Activated CD8-positive, alpha-beta T cell treated with anti-CD3 and anti-CD28 coated beads for 36 hours (primary cell): Measurements from ENCODE around the gene DCC. TPM values are rescaled to one million over a fixed set of nuclear protein-coding genes. Genes with fewer than 3 reads are reported as not detected.

Source experiments
- ATAC-seq: fragments of 200-7000 bp; cut with Tn5 transposase; one replicate; pipeline ENCODE4 v1.10.0; 2021; ENCODE audit warnings: mild to moderate bottlenecking, moderate library complexity
- CTCF ChIA-PET: fragments of 350-600 bp; sonication (Branson Sonifier 250); formaldehyde crosslinking; loops from one replicate; lab custom pipeline; 2021; ENCODE audit warnings: antibody characterized with exemption; lab: Charles Lee
- POLR2A ChIA-PET: fragments of 350-600 bp; sonication (Branson Sonifier 250); formaldehyde crosslinking; loops from one replicate; lab custom pipeline; 2021; ENCODE audit warnings: antibody characterized with exemption; lab: Charles Lee
- DNase-seq: peaks from one replicate; pipeline ENCODE4 v3.0.0-alpha.2; 2020
- H3K27ac Mint-ChIP-seq: one replicate; pipeline ENCODE4 v1.8.0; 2021; ENCODE audit warnings: mild to moderate bottlenecking, mixed read lengths
- H3K27me3 Mint-ChIP-seq: one replicate; pipeline ENCODE4 v1.8.0; 2021; ENCODE audit warnings: mixed read lengths
- H3K36me3 Mint-ChIP-seq: one replicate; pipeline ENCODE4 v1.8.0; 2021; ENCODE audit warnings: low read depth, mixed read lengths
- H3K4me1 Mint-ChIP-seq: one replicate; pipeline ENCODE4 v1.8.0; 2021; ENCODE audit warnings: low read depth, mixed read lengths
- H3K4me3 Mint-ChIP-seq: one replicate; pipeline ENCODE4 v1.8.0; 2021; ENCODE audit warnings: mild to moderate bottlenecking, moderate library complexity, mixed read lengths
- H3K9me3 Mint-ChIP-seq: one replicate; pipeline ENCODE4 v1.8.0; 2021; ENCODE audit warnings: mixed read lengths
- intact Hi-C: fragments of 100-400 bp; cut with micrococcal nuclease; formaldehyde crosslinking; loops from one replicate; pipeline ENCODE4 v1.10.0; 2022
- total RNA-seq, 2 experiments: library from RNA; stranded (reverse); gene quantifications; one replicate each; pipeline ENCODE4 v1.2.3, GENCODE V29; 2021
- TF ChIP-seq, protein P1 (sequence below): fragments of 200-600 bp; IDR thresholded peaks from one replicate; pipeline ENCODE4 v1.8.0; 2022; ENCODE audit warnings: antibody characterized with exemption, mild to moderate bottlenecking

The DCC gene
- total RNA-seq, 2 experiments from 2014 or later = not detected

DNA sequence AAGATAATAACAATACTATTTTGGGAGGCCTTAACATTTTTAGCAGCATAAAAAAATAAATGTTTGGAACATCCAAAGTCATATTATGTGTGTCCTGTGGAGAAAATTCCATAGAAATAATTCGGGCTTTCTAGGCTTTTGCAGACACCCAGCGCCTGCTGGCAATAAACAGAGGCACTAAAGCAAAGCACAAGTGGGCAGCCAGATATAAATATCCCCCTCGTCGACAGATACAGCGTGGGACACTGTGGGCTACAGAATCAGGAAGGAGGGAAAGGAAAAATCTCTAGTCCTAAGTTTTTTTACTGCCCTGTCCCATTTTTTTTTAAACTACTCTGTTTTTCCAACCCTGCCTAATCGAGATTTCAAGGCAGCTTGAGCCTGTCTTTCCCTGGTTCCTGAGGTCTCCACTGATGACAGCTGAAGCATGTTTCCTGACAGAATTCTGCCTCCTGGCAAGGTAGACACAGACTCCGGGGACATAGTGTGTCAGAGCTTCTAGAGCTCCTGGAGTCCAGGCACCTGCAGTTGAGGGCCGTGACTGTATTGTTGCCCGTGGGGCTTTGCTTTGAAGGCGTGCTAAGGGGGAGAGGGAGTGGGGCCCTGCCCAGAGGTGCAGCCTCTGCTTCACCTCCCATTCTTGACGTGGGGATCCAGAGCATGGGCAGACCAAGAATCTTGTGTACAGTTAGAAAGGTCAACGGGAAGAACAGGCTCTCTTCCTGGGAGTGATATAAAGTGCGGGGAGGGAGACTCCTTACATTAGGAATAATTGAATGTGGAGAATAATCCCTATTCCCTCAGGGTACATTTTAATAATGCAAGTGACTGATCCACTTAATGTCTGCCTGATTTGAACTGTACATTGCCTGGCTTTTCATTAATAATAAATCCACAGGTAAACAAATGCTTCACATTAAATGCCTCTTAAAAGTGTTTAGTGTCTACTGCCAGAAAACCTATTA lies 232.3 kb downstream of the DCC start:
- ChIA-PET CTCF (no interaction called here), POLR2A (no interaction called here)
- no peak overlapping the region for H3K4me3 Mint-ChIP-seq
- H3K27ac Mint-ChIP-seq = no peak overlapping the region
- no peaks in the 10 kb centered on the region for H3K9me3 Mint-ChIP-seq
- no peaks in the 10 kb centered on the region for H3K4me1 Mint-ChIP-seq
- H3K27me3 Mint-ChIP-seq = no peaks in the 10 kb centered on the region
- no peaks in the 10 kb centered on the region for H3K36me3 Mint-ChIP-seq
- no peak for ATAC-seq
- intact Hi-C loops = no loop called here
- TF ChIP-seq, protein P1, sequence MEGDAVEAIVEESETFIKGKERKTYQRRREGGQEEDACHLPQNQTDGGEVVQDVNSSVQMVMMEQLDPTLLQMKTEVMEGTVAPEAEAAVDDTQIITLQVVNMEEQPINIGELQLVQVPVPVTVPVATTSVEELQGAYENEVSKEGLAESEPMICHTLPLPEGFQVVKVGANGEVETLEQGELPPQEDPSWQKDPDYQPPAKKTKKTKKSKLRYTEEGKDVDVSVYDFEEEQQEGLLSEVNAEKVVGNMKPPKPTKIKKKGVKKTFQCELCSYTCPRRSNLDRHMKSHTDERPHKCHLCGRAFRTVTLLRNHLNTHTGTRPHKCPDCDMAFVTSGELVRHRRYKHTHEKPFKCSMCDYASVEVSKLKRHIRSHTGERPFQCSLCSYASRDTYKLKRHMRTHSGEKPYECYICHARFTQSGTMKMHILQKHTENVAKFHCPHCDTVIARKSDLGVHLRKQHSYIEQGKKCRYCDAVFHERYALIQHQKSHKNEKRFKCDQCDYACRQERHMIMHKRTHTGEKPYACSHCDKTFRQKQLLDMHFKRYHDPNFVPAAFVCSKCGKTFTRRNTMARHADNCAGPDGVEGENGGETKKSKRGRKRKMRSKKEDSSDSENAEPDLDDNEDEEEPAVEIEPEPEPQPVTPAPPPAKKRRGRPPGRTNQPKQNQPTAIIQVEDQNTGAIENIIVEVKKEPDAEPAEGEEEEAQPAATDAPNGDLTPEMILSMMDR = no peak
- DNase-seq = no peak

GRCh38 chr18:52577795-52578194 lies 237.8 kb downstream of the DCC start:
- DNase-seq = no peak
- intact Hi-C loops = no loop called here
- Mint-ChIP-seq H3K27ac (no peak overlapping the region), H3K4me3 (no peak overlapping the region), H3K27me3 (no peaks in the 10 kb centered on the region), H3K36me3 (no peaks in the 10 kb centered on the region), H3K4me1 (no peaks in the 10 kb centered on the region), H3K9me3 (no peaks in the 10 kb centered on the region)
- ChIA-PET POLR2A (no interaction called here), CTCF (no interaction called here)
- TF ChIP-seq, protein P1 = no peak
- ATAC-seq = no peak

- POLR2A ChIA-PET = no interaction called here
- TF ChIP-seq, protein P1 = no peak
- H3K4me1 Mint-ChIP-seq = no peaks in the 10 kb centered on the region
- H3K4me3 Mint-ChIP-seq = no peak overlapping the region
- CTCF ChIA-PET = no interaction called here
- H3K36me3 Mint-ChIP-seq = no peaks in the 10 kb centered on the region
- H3K27ac Mint-ChIP-seq = no peak overlapping the region
- no peaks in the 10 kb centered on the region for H3K9me3 Mint-ChIP-seq
- no peak for DNase-seq
- ATAC-seq = no peak
- no peaks in the 10 kb centered on the region for H3K27me3 Mint-ChIP-seq
- intact Hi-C loops = no loop called here
Measured at GRCh38 chr18:52582061-52582460, 242.1 kb downstream of the DCC start.

- H3K27ac Mint-ChIP-seq = no peak overlapping the region
- no peak for ATAC-seq
- intact Hi-C loops = no loop called here
- H3K4me3 Mint-ChIP-seq = no peak overlapping the region
- TF ChIP-seq, protein P1 = no peak
- H3K27me3 Mint-ChIP-seq = no peaks in the 10 kb centered on the region
- H3K4me1 Mint-ChIP-seq = no peaks in the 10 kb centered on the region
- peaks cover 3% of the 10 kb centered on the region for H3K9me3 Mint-ChIP-seq
- CTCF ChIA-PET = no interaction called here
- H3K36me3 Mint-ChIP-seq = no peaks in the 10 kb centered on the region
- POLR2A ChIA-PET = no interaction called here
- no peak for DNase-seq
Measured at GRCh38 chr18:52582516-52582915, 242.5 kb downstream of the DCC start.

DNA sequence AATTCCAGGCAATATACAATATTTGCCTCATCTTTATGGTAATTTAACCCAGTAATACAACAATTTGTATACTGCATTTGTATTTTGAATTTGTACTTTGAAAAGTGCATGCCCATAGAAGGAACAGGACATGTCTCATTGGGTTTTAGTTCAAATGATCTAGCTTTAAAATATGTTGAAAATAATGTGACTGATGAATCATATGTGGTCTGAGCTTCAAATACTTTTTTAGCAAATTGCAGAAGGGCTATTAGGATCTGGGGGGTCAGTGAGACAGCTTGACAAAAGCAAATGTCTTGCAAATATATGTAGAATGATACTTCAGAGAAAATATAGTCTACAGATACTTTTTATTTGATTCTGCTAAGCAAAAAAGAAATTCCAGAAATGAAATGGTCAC lies 248.9 kb downstream of the DCC start:
- ChIA-PET CTCF (no interaction called here), POLR2A (interaction anchor here (0.7 kb wide), 1 partner anchor 256 kb away, joined by 3 read pairs; no protein-coding TSS in a partner anchor)
- H3K9me3 Mint-ChIP-seq = peaks cover 8% of the 10 kb centered on the region
- H3K4me3 Mint-ChIP-seq = no peak overlapping the region
- ATAC-seq = no peak
- no peaks in the 10 kb centered on the region for H3K4me1 Mint-ChIP-seq
- no peak overlapping the region for H3K27ac Mint-ChIP-seq
- TF ChIP-seq, protein P1 = no peak
- intact Hi-C loops = no loop called here
- no peak for DNase-seq
- no peaks in the 10 kb centered on the region for H3K36me3 Mint-ChIP-seq
- no peaks in the 10 kb centered on the region for H3K27me3 Mint-ChIP-seq
